Measurements from ENCODE around the gene PRR5.

PRR5 gene

DNA sequence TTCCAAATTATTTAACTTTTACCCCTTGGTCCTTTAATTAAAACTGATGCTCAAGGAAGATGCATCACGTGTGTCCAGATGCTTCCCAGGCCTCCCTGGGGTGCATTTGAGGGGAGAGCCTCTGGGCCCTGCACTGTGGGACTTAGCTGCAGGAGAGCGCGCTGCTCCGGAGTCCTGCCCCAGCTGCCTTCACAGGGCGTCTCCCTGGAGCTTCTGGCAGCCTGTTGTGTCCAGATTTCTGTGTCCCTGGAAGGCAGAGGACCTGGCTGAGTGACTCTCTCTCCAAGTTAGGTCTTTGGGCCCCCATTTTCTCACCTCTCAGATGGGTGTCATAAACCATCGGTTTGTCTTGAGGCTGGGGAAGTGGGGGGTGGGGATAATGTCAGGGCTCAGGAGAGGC lies 53.4 kb downstream of the PRR5 start:
- no peak for DNase-seq (ENCODE audit: low read depth)

- no peak for DNase-seq (ENCODE audit: low read depth)
Observed at GRCh38 chr22:44755956-44756361, 54.0 kb downstream of the PRR5 start.

DNA sequence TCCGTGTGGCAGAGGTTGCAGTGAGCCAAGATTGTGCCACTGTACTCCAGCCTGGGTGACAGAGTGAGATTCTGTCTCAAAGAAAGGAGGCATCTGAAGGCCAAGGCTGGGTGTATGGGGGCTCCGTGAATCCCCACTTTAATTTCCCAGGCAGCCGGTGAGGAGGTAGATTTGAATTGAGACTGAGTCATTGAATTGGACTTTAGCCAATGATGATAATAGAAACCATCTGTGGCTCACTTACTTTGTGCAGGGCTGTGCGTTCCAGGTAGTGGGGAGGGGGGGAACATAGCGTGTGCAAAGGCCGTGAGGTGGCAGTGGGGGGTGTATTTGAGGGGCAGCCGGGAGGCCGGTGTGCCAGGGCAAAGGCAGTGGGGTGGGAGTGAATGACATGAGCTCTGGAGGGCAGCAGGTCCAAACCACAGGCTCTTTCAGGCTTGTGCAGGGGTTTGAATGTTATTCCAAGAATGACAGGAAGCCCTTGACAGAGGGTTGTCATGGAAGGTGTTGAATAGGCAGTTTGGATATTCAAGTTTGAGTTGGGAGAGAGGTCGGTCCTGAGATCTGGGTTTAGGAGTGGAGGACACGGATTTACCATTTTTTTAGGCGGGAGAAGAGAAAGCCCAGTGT lies 56.5 kb downstream of the PRR5 start:
- DNase-seq (ENCODE audit: low read depth), result peak; percentile 31

DNA sequence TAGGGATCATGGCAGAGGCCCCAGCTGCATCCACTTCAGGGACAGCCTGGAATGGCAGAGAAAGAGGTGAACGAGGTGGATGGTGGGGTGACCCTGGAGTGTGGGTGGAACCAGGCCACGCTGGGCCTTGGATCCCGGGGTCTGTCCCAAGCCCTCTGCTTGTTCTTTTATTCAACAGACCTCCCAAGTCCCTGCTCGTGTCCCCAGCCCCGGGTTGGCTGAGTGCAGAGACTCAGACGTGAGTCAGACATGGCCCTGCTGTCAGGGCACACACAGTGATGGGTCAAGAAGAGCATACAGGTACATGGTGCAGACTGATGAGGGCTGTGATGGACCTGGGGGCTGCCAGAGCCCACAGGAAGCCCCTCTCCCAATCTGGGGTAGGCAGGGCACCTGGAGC lies 57.0 kb downstream of the PRR5 start:
- DNase-seq (ENCODE audit: low read depth), result no peak

- DNase-seq (ENCODE audit: low read depth), result no peak
Observed at GRCh38 chr22:44759430-44760310, 57.7 kb downstream of the PRR5 start.

DNA sequence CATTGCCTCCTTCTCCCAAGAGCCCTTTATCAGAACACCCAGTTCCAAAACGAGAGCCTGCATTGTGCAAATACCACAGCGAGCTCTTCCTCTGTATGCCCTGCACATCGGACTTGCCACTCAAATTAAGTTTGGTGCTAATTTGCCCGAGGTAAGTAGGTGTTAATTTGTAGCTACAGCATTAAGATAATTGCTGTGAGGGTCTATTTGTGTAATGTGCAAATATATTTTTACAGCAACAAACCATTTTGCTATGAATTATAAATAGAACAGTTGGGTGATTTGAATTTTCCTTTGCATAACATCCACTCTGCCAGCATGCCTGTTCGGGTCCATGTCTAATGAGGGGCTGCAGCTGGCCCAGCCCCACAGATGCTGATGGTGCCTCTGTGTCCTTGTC lies 58.5 kb downstream of the PRR5 start:
- DNase-seq (ENCODE audit: low read depth), result no peak

- no peak for DNase-seq (ENCODE audit: low read depth)
Observed at GRCh38 chr22:44761025-44761424, 59.0 kb downstream of the PRR5 start.

GRCh38 chr22:44764373-44764772 lies 62.4 kb downstream of the PRR5 start:
- no peak for DNase-seq (ENCODE audit: low read depth)

DNA sequence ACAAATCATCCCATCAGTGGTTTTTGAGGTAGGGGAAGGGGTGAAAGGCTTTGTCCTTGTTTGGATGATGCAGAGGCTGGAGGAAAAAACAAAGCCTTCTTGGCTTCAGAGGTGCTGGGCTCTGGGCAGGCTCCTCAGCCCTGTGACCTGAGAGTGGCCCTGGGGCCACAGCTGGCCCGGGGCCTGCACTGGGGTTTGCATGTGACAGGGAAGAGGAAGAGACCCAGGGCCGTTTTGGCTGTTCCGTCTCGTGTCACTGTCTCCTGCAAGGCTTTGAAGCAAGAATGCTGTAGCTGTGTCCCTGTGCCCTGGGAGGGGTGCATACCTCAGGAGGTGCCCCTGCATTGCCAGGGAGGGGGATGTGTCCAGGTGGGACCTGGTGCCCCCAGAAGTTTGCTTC lies 63.0 kb downstream of the PRR5 start:
- DNase-seq (ENCODE audit: low read depth), result no peak

- no peak for DNase-seq (ENCODE audit: low read depth)
Observed at GRCh38 chr22:44765571-44766285, 63.7 kb downstream of the PRR5 start.

DNA sequence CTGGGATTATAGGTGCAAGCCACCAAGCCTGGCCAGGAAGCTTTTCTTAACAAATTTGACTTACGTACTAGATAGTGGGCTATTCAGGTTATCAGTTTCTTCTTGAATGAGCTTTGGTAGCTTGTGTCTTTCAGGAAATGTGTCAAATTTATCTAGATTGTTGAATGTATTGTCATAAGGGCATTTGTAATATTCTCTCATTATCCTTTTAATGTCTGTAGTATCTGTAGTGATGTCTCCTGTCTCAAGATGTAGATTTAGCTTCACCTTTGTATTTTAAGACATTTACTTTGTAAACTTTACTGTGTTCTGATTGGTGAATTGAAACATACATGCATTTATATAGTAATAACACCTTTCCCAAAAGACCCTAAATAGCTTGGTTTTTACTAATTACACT lies 71.1 kb downstream of the PRR5 start:
- no peak for DNase-seq (ENCODE audit: low read depth)

- DNase-seq (ENCODE audit: low read depth), result no peak
Observed at GRCh38 chr22:44775862-44776261, 73.9 kb downstream of the PRR5 start.

DNA sequence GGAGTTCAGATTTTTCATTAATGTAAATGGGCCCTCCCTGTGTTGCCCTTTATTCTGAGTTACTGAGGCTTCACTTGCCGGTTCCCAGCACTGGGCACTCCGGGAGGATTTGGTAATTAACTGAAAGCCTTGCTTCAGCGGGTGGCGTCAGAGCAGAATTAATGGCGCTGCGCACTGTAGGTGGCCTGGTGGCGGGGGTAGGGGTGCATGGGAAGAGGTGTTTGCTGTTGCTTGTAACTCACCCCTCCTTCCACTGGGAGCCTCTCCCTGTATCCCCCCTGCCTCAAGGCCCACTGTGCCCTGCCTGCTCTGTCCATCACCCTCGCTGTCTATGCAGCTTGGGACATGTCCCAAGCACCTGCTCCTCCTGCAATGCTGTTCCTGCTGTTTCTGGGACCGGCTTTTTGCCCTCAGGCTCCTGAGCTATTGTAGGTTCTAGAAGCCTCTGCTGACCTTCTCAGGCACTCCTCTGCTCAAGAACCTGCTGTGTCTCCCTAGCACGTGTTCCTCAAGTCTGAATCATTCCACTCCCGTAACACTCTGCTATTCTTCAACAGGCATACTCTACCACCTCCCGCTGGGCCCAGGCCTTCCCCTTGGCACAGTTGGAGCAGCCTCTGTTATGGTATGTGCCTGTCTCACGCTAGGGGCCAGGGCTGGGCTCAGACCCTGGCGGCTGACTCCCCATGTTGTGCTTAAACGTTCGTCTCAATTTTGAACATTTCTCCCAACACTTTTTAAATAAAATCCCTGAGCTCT lies 74.8 kb downstream of the PRR5 start:
- DNase-seq (ENCODE audit: low read depth), result no peak

- DNase-seq (ENCODE audit: low read depth), result no peak
Observed at GRCh38 chr22:44777364-44777755, 75.4 kb downstream of the PRR5 start.

DNA sequence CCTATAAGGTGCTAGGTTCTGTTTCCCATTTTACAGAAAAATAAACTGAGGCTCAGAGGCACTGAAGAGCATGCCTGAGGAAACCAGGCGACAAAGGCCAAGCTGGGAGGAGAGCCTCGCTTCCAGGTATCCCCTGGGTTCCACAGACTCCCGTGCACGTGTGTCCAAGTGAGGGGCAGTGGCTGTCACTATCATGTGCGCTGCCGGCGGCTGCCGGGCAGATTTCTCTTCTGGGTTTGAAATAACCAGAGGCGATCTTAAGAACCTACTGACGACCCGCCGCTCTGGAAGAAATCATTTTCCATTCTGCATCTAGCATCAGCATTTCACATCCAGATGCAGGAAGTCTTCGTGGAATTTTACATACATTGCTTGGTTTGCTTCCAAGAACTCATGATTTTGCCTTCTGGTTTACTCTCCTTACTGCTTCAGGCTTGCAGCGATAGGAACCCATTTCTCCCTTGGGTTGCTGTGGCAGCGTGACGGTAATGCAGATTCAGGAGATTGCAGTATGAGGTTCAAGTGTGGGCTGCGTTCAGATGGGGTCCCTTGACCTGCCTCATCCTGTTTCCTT lies 79.0 kb downstream of the PRR5 start:
- no peak for DNase-seq (ENCODE audit: low read depth)

DNA sequence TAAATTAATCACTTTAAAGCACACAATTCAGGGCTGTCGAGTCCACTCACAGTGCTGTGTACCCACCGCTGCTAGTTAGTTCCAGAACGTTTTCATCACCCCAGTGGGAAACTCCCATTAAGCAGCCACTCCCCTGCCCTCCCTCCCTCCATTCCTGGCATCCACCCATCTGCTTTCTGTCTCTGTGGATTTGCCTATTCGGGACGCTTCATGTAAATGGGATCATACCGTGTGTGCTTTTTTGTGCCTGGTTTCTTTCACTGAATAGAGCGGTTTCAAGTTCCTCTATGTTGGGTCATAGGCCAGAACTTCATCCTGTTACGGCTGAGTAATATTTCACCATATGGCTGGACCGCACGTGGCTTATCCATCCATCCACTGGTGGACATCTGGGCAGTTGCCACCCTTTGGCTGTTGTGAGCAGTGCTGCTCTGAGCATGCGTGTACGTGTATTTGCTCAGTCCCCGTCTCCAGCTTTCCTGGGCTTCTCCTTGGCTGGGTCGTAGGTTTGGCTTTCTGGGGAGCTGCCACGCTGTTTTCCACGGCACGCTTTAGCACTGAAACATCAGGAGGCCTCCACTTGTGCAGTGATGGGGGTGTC lies 80.5 kb downstream of the PRR5 start:
- no peak for DNase-seq (ENCODE audit: low read depth)

DNA sequence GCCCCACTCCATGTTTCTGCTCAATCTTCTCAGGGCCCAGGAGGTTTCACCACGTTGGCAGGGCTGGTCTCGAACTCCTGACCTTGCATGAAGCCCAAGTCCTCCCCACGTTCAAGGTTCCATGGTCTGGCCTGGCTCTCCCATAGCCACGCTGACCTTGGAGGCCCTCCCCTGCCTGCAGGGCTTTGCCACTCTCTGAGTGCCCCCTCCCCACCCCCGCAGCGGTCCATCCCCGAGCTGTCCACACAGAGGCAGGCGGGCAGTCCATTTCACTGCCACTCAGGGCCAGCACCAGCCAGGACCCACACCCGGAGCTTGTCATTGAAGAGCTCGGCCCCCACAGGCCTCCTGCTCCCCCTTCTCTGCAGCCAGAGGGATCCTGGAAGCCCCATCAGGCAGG lies 81.1 kb downstream of the PRR5 start:
- DNase-seq (ENCODE audit: low read depth), result no peak

- no peak for DNase-seq (ENCODE audit: low read depth)
Observed at GRCh38 chr22:44783581-44783980, 81.6 kb downstream of the PRR5 start.

DNA sequence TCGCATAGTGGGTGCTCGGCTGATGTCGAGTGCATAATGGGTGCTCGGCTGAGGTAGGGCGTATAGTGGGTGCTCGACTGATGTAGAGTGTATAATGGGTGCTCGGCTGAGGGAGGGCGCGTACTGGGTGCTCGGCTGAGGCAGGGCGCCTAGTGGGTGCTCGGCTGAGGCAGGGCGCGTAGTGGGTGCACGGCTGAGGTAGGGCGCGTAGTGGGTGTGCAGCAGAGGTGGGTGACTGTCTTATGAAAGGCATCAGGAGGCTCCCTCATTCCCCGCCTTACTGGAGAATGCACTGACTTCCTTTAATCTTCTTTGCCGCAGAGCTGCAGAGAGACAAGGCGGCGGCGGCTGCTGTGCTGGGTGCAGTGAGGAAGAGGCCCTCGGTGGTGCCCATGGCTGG lies 84.1 kb downstream of the PRR5 start:
- DNase-seq (ENCODE audit: low read depth), result no peak

DNA sequence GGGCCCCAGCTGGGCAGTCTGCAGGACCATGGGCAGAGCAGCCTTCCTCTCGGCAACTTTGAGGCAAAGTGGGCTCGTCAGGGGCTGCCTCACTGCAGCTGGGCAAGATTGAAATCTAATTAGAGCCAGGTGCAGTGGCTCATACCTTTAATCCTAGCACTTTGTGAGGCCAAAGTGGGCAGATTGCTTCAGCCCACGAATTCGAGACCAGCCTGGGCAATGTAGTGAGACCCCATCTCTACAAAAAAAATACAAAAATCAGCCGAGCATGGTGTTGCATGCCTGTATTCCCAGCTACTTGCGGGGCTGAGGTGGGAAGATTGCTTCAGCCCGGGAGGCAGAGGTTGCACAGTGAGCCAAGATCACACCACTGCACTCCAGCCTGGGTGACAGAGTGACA lies 84.6 kb downstream of the PRR5 start:
- DNase-seq (ENCODE audit: low read depth), result no peak

Data from amniotic epithelial cell (primary cell).